Measurements from ENCODE around the gene CASKIN1. TPM values are rescaled to one million over a fixed set of nuclear protein-coding genes. Genes with fewer than 3 reads are reported as not detected.

Gene CASKIN1
- total and polyA plus RNA-seq, 10 of the 15 experiments (the other 5 are each of a cell fraction or from before 2014, with no cell fraction given) = 0.03 to 0.33 (median 0.11) TPM; not detected in 5

DNA sequence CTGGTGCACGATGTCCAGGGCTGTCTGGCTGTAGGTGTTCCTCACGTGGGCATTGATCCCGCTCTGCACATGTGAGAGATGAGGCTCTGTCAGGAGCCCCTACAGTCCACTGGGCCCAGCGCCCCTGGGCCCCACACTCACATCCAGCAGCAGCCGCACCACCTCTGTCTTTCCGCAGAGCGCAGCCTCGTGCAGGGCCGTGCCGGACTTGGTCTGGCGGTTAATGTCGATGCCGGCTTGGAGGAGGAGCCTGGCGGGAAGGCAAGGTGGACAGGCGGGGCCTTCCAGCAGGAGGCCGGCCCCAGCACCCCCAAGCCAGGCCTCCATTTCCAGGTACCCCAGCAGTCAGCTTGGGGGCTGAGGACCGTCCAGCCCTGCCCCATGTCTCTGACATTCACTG is 9.2 kb downstream of the CASKIN1 start:
- no TSS peak for BruUV-seq (replicated peaks)
- Histone ChIP-seq H3K36me3 (ENCODE audit: control insufficient read depth in 2 of 2, insufficient read depth in 2 of 2, low read length in 1 of 2) (no peaks in the 10 kb centered on the region), H3K4me1 (ENCODE audit: control insufficient read depth, insufficient read depth, low read length) (no peaks in the 10 kb centered on the region), H3K9ac (ENCODE audit: control insufficient read depth, insufficient read depth, low read length) (no peak overlapping the region), H3K27ac (ENCODE audit: control insufficient read depth, insufficient read depth) (no peak overlapping the region), H3K4me3 (no peak overlapping the region), H3K79me2 (ENCODE audit: control insufficient read depth, insufficient read depth, low read length) (no peaks in the 10 kb centered on the region), H2AFZ (ENCODE audit: control insufficient read depth, low read depth, low read length) (no peak overlapping the region), H4K20me1 (ENCODE audit: control insufficient read depth, insufficient read depth) (no peaks in the 10 kb centered on the region), H3K4me2 (ENCODE audit: control insufficient read depth, insufficient read depth) (no peak overlapping the region), H3K9me3 (replicated peaks; ENCODE audit: control insufficient read depth, insufficient read depth, low read length) (no peaks in the 10 kb centered on the region), H3K27me3 (replicated peaks in 1 of 2; ENCODE audit: control insufficient read depth in 2 of 2, insufficient read depth in 2 of 2, low read length in 1 of 2) (no peaks in the 10 kb centered on the region; a peak in 1 of 4 replicates)
- no peak for ATAC-seq
- intact Hi-C loops (cut with micrococcal nuclease; ENCODE audit: unreplicated experiment) (no loop called here), in situ Hi-C loops (cut with MboI) (no loop called here)
- ChIA-PET SMC1A (ENCODE audit: uncharacterized antibody, unreplicated experiment) (no interaction called here), CTCF (interaction anchor here (0.6 kb wide), 1 partner anchor 233 kb away, joined by 3 read pairs; the partner anchor contains the start of gene RPL3L), RAD21 (ENCODE audit: unreplicated experiment) (no interaction called here), POLR2A (no interaction called here)
- 78% methylated on average over 17 of the region's 17 CpGs for WGBS (ENCODE audit: insufficient coverage, insufficient replicate concordance, low lambda C conversion rate, missing lambda C conversion rate)
- DNase-seq (ENCODE audit: low read depth, low spot score) = no peak
- TF ChIP-seq YBX1 (IDR thresholded peaks at IDR 0.05) = no peak
- no peak for TF ChIP-seq KDM1A (IDR thresholded peaks at IDR 0.05; ENCODE audit: borderline replicate concordance)
- TF ChIP-seq NFYB (IDR thresholded peaks at IDR 0.05; ENCODE audit: insufficient read depth, low read depth, low read length) = no peak
- no peak for TF ChIP-seq TBL1XR1 (IDR thresholded peaks at IDR 0.05; ENCODE audit: low read depth, low read length)
- no peak for TF ChIP-seq SMARCA5 (IDR thresholded peaks at IDR 0.05)
- TF ChIP-seq, protein P1, sequence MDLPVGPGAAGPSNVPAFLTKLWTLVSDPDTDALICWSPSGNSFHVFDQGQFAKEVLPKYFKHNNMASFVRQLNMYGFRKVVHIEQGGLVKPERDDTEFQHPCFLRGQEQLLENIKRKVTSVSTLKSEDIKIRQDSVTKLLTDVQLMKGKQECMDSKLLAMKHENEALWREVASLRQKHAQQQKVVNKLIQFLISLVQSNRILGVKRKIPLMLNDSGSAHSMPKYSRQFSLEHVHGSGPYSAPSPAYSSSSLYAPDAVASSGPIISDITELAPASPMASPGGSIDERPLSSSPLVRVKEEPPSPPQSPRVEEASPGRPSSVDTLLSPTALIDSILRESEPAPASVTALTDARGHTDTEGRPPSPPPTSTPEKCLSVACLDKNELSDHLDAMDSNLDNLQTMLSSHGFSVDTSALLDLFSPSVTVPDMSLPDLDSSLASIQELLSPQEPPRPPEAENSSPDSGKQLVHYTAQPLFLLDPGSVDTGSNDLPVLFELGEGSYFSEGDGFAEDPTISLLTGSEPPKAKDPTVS (IDR thresholded peaks at IDR 0.05; ENCODE audit: low read depth, low read length) = no peak
- no peak for TF ChIP-seq ZNF384 (IDR thresholded peaks at IDR 0.05; ENCODE audit: borderline replicate concordance, low read depth, low read length)
- TF ChIP-seq, protein P2, sequence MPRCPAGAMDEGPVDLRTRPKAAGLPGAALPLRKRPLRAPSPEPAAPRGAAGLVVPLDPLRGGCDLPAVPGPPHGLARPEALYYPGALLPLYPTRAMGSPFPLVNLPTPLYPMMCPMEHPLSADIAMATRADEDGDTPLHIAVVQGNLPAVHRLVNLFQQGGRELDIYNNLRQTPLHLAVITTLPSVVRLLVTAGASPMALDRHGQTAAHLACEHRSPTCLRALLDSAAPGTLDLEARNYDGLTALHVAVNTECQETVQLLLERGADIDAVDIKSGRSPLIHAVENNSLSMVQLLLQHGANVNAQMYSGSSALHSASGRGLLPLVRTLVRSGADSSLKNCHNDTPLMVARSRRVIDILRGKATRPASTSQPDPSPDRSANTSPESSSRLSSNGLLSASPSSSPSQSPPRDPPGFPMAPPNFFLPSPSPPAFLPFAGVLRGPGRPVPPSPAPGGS (IDR thresholded peaks at IDR 0.05; ENCODE audit: borderline replicate concordance, insufficient read depth, low read depth, low read length, poor library complexity, severe bottlenecking) = no peak
- TF ChIP-seq RAD21 (IDR thresholded peaks at IDR 0.05; ENCODE audit: insufficient read depth, low read depth, low read length) = no peak
- TF ChIP-seq PAX8 (IDR thresholded peaks at IDR 0.05) = no peak
- TF ChIP-seq, protein P3, sequence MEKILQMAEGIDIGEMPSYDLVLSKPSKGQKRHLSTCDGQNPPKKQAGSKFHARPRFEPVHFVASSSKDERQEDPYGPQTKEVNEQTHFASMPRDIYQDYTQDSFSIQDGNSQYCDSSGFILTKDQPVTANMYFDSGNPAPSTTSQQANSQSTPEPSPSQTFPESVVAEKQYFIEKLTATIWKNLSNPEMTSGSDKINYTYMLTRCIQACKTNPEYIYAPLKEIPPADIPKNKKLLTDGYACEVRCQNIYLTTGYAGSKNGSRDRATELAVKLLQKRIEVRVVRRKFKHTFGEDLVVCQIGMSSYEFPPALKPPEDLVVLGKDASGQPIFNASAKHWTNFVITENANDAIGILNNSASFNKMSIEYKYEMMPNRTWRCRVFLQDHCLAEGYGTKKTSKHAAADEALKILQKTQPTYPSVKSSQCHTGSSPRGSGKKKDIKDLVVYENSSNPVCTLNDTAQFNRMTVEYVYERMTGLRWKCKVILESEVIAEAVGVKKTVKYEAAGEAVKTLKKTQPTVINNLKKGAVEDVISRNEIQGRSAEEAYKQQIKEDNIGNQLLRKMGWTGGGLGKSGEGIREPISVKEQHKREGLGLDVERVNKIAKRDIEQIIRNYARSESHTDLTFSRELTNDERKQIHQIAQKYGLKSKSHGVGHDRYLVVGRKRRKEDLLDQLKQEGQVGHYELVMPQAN (conservative IDR thresholded peaks at IDR 0.05) = no peak
- TF ChIP-seq TAF1 (IDR thresholded peaks at IDR 0.05; ENCODE audit: borderline replicate concordance, low read depth, low read length) = no peak
- TF ChIP-seq NR2C1 (IDR thresholded peaks at IDR 0.05) = no peak
- FAIRE-seq = no peak
